ENCODE results near the gene PSORS1C2.

GRCh38 chr6:31113861-31114540, 24.9 kb downstream of the PSORS1C2 start:
- TF ChIP-seq POLR2AphosphoS5 (IDR thresholded peaks at IDR 0.05; ENCODE audit: low read depth) (no peak), CTCF (IDR thresholded peaks at IDR 0.05; ENCODE audit: insufficient read depth, low read length) (no peak)
